GM18951 (cell line): ENCODE data around the gene PRKN.

ENCODE experiments used
- POLR2A ChIP-seq: IDR thresholded peaks from 4 replicates; pipeline ENCODE4 v1.6.1; 2011; ENCODE audit warnings: mild to moderate bottlenecking; ENCODE audit not compliant: insufficient read length, insufficient read depth; ENCODE audit errors: extremely low read depth
- in situ Hi-C: fragments of 300-500 bp; cut with MboI; formaldehyde crosslinking; loops from one replicate; pipeline ENCODE4 v1.12.0; 2022; ENCODE audit warnings: low sequenced_read_pairs, mixed read lengths, inconsistent platforms; ENCODE audit not compliant: unreplicated experiment

PRKN gene

GRCh38 chr6:161626132-161626676 lies 1101.4 kb downstream of the PRKN start:
- no peak for TF ChIP-seq POLR2A

DNA sequence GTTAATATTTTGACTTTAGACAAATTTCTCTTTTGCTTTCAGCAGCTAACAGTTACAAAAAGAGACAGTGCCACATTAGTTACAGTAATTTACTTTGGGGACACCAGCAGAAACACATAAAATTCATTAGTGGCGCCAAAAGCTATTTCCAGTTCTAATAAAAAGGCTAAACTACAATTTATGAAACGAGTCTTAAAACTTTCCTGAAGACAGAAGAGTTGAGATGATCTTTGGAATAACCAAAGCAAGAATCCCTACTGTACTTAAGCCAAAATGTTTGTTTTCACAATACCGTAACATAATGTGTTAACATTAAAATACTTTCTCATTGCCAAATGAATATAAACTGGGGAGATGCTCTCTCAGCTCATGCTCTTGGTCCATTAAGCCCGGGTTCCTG lies 1103.5 kb downstream of the PRKN start:
- in situ Hi-C loops, result no loop called here

More at GRCh38 chr6:161626132-161626676, 1101.4 kb downstream of the PRKN start:
- in situ Hi-C loops, result no loop called here

DNA sequence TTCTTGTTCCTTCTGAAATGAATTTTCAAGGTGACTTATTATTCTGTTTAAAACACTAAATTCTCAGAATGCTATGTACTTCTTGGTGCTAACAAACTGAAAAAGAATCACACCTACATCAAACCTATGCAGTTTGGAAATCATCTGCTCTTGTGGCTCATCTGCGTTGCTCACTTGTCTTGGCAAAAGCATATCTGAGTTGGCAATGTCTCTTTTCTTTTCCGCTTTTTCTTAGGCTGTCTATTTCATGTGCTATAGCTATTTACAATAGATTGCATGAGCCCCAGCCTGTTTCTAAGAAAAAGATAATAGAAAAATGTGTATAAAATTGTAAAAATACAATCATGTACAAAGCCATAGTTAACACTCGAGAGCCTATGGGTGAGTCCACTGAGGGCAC lies 1104.8 kb downstream of the PRKN start:
- in situ Hi-C loops, result no loop called here
- no peak for TF ChIP-seq POLR2A

More for the DNA sequence above, 1103.5 kb downstream of the PRKN start:
- no peak for TF ChIP-seq POLR2A

GRCh38 chr6:161618831-161619454 lies 1108.6 kb downstream of the PRKN start:
- no peak for TF ChIP-seq POLR2A
- in situ Hi-C loops, result no loop called here

- in situ Hi-C loops, result no loop called here
- no peak for TF ChIP-seq POLR2A
Measured at GRCh38 chr6:161613711-161614110, 1113.9 kb downstream of the PRKN start.

DNA sequence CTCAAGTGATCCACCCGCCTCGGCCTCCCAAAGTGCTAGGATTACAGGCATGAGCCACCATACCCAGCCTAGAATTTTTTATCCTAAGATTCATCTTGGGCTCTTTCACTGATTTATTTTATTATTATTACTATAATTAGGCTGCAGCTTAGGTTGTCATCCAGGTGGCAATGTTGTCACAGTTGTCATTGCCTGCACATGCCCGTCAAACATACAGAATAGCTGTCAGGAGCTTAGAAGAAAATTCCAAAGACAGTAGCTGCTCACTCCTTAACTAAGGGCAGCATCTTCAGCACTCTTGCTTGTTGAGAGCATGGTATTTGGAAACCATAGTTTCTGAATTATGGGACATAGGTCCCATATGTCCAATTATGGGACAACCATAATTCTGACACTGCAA lies 1118.8 kb downstream of the PRKN start:
- in situ Hi-C loops, result no loop called here
- TF ChIP-seq POLR2A, result no peak

- TF ChIP-seq POLR2A, result no peak
Measured at GRCh38 chr6:161607696-161608297, 1119.8 kb downstream of the PRKN start.

DNA sequence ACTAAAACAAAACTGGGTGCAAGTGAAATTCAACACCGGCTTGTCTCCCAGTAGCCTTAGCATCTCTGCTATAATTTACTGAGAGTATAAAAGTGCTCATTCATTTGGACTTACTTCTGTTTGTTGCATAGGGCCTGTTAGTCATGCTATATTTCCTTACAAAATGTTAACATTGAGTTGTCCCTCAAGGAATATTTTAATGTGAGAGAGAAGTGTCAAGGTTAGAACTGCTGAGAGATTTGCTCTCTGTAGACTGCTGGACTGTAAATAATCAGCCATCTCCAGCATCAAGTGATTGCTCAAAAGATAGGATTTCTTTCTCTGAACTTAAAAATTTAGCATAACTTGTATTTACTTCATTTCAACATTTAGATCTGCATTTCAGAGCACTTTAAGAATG lies 1125.2 kb downstream of the PRKN start:
- no peak for TF ChIP-seq POLR2A
- in situ Hi-C loops, result no loop called here

More at GRCh38 chr6:161607696-161608297, 1119.8 kb downstream of the PRKN start:
- in situ Hi-C loops, result no loop called here

DNA sequence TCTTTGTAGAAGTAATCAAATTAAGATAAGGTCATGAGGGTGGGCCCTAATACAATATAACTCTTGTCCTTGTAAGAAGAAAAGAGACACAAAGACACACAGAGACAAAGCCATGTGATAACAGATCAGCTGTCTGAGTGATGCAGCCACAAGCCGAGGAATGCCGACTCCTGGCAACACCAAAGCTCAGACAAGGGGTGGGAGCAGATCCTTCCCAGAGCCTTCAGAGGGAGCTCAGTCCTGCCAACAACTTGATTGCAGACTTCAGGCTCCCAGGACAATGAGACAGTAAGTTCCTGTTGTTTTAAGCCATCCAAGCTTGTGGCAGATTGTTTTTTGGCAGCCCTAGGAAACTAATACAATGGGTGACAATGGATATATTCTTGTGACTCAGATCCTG lies 1128.7 kb downstream of the PRKN start:
- in situ Hi-C loops, result no loop called here
- no peak for TF ChIP-seq POLR2A

DNA sequence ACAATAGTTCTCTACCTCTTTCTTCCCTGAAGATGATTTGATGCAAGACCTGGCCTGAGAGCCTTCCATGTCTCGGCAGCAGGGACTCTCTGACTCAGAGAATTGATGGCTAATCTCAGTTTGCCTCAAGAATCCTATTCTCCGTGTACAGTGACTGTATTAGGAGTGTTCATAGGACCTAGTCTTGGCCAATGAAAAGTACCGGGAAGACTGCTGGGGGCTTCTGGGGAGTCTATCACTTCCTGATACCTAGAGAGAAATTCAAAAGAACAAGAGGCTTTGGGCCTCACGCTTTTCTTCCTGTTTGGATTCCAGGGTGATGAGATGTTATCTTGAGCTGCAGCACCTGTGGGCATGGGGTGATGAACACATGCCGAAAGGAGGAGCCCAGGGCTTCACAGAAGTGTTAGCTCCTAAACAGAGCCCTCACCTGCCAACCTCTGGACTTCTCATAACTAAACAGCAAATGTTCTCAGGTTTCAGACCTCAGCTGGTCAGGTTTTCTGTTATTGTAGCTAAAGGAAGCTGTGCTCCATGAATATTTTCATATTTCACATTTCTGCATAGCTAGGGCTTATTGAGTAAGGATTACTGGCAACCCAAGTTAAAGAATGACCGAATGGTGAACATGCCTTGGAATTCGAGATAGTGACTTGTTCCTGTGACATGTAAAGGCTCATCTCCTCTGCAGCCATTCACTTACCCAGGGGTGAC lies 1130.6 kb downstream of the PRKN start:
- in situ Hi-C loops, result no loop called here
- TF ChIP-seq POLR2A, result no peak

GRCh38 chr6:161594412-161594811 lies 1133.2 kb downstream of the PRKN start:
- in situ Hi-C loops, result no loop called here
- TF ChIP-seq POLR2A, result no peak

- no peak for TF ChIP-seq POLR2A
- in situ Hi-C loops, result no loop called here
Measured at GRCh38 chr6:161590961-161591627, 1136.5 kb downstream of the PRKN start.

- in situ Hi-C loops, result no loop called here
- no peak for TF ChIP-seq POLR2A
Measured at GRCh38 chr6:161586887-161587286, 1140.7 kb downstream of the PRKN start.
